ENCODE data around the gene GALNT15.

GALNT15 gene

GRCh38 chr3:16231983-16232382, 57.5 kb downstream of the GALNT15 start:
- FAIRE-seq (no peak), DNase-seq (ENCODE audit: insufficient read length, low spot score) (no peak)
- no peak for TF ChIP-seq POLR2A (IDR thresholded peaks at IDR 0.05; ENCODE audit: low read depth, low read length)
- no peak for TF ChIP-seq SPI1 (IDR thresholded peaks at IDR 0.05; ENCODE audit: low read depth, low read length)
- no peak for TF ChIP-seq PAX5 (IDR thresholded peaks at IDR 0.05; ENCODE audit: insufficient read depth, low read length, severe bottlenecking)
- TF ChIP-seq TAF1 (IDR thresholded peaks at IDR 0.05; ENCODE audit: low read depth, low read length): no peak
- TF ChIP-seq POLR2AphosphoS5 (IDR thresholded peaks at IDR 0.05; ENCODE audit: low read depth, low read length): no peak
- TF ChIP-seq POU2F2 (IDR thresholded peaks at IDR 0.05; ENCODE audit: low read depth, low read length): no peak

GRCh38 chr3:16233806-16234205, 59.3 kb downstream of the GALNT15 start:
- no peak for DNase-seq (ENCODE audit: insufficient read length, low spot score)
- no peak for TF ChIP-seq TAF1 (IDR thresholded peaks at IDR 0.05; ENCODE audit: low read depth, low read length)
- TF ChIP-seq POLR2AphosphoS5 (IDR thresholded peaks at IDR 0.05; ENCODE audit: low read depth, low read length): no peak
- no peak for TF ChIP-seq POLR2A (IDR thresholded peaks at IDR 0.05; ENCODE audit: low read depth, low read length)
- no peak for TF ChIP-seq PAX5 (IDR thresholded peaks at IDR 0.05; ENCODE audit: insufficient read depth, low read length, severe bottlenecking)
- TF ChIP-seq SPI1 (IDR thresholded peaks at IDR 0.05; ENCODE audit: low read depth, low read length): no peak
- no peak for FAIRE-seq

- no peak for FAIRE-seq
- TF ChIP-seq POLR2AphosphoS5 (IDR thresholded peaks at IDR 0.05; ENCODE audit: low read depth, low read length) (no peak), TAF1 (IDR thresholded peaks at IDR 0.05; ENCODE audit: low read depth, low read length) (no peak), PAX5 (IDR thresholded peaks at IDR 0.05; ENCODE audit: insufficient read depth, low read length, severe bottlenecking) (no peak), POU2F2 (IDR thresholded peaks at IDR 0.05; ENCODE audit: low read depth, low read length) (no peak), POLR2A (IDR thresholded peaks at IDR 0.05; ENCODE audit: low read depth, low read length) (no peak), SPI1 (IDR thresholded peaks at IDR 0.05; ENCODE audit: low read depth, low read length) (no peak)
These were observed 59.8 kb downstream of the GALNT15 start for GRCh38 chr3:16234281-16234680.

GRCh38 chr3:16236030-16236639, 61.7 kb downstream of the GALNT15 start:
- no peak for FAIRE-seq
- TF ChIP-seq PAX5 (IDR thresholded peaks at IDR 0.05; ENCODE audit: insufficient read depth, low read length, severe bottlenecking) (no peak), POLR2AphosphoS5 (IDR thresholded peaks at IDR 0.05; ENCODE audit: low read depth, low read length) (no peak), POLR2A (IDR thresholded peaks at IDR 0.05; ENCODE audit: low read depth, low read length) (no peak), SPI1 (IDR thresholded peaks at IDR 0.05; ENCODE audit: low read depth, low read length) (no peak)

More at GRCh38 chr3:16234281-16234680, 59.8 kb downstream of the GALNT15 start:
- DNase-seq (ENCODE audit: insufficient read length, low spot score): no peak

GRCh38 chr3:16236856-16237393, 62.4 kb downstream of the GALNT15 start:
- TF ChIP-seq POLR2A (IDR thresholded peaks at IDR 0.05; ENCODE audit: low read depth, low read length): no peak
- no peak for TF ChIP-seq TAF1 (IDR thresholded peaks at IDR 0.05; ENCODE audit: low read depth, low read length)
- no peak for TF ChIP-seq POLR2AphosphoS5 (IDR thresholded peaks at IDR 0.05; ENCODE audit: low read depth, low read length)
- no peak for TF ChIP-seq POU2F2 (IDR thresholded peaks at IDR 0.05; ENCODE audit: low read depth, low read length)
- no peak for TF ChIP-seq SPI1 (IDR thresholded peaks at IDR 0.05; ENCODE audit: low read depth, low read length)
- TF ChIP-seq PAX5 (IDR thresholded peaks at IDR 0.05; ENCODE audit: insufficient read depth, low read length, severe bottlenecking): no peak
- DNase-seq (ENCODE audit: insufficient read length, low spot score): no peak
- no peak for FAIRE-seq

More at GRCh38 chr3:16236030-16236639, 61.7 kb downstream of the GALNT15 start:
- no peak for DNase-seq (ENCODE audit: insufficient read length, low spot score)

- DNase-seq (ENCODE audit: insufficient read length, low spot score) (no peak), FAIRE-seq (no peak)
These were observed 64.7 kb downstream of the GALNT15 start for GRCh38 chr3:16239086-16239770.

GRCh38 chr3:16239780-16240179, 65.3 kb downstream of the GALNT15 start:
- no peak for DNase-seq (ENCODE audit: insufficient read length, low spot score)
- TF ChIP-seq PAX5 (IDR thresholded peaks at IDR 0.05; ENCODE audit: insufficient read depth, low read length, severe bottlenecking): no peak
- TF ChIP-seq POU2F2 (IDR thresholded peaks at IDR 0.05; ENCODE audit: low read depth, low read length): no peak
- TF ChIP-seq POLR2AphosphoS5 (IDR thresholded peaks at IDR 0.05; ENCODE audit: low read depth, low read length): no peak
- no peak for TF ChIP-seq TAF1 (IDR thresholded peaks at IDR 0.05; ENCODE audit: low read depth, low read length)
- no peak for FAIRE-seq

More at GRCh38 chr3:16239086-16239770, 64.7 kb downstream of the GALNT15 start:
- TF ChIP-seq PAX5 (IDR thresholded peaks at IDR 0.05; ENCODE audit: insufficient read depth, low read length, severe bottlenecking) (no peak), POLR2AphosphoS5 (IDR thresholded peaks at IDR 0.05; ENCODE audit: low read depth, low read length) (no peak), POU2F2 (IDR thresholded peaks at IDR 0.05; ENCODE audit: low read depth, low read length) (no peak), POLR2A (IDR thresholded peaks at IDR 0.05; ENCODE audit: low read depth, low read length) (no peak), SPI1 (IDR thresholded peaks at IDR 0.05; ENCODE audit: low read depth, low read length) (no peak), TAF1 (IDR thresholded peaks at IDR 0.05; ENCODE audit: low read depth, low read length) (no peak)

- DNase-seq (ENCODE audit: insufficient read length, low spot score): no peak
- no peak for FAIRE-seq
- no peak for TF ChIP-seq SPI1 (IDR thresholded peaks at IDR 0.05; ENCODE audit: low read depth, low read length)
- no peak for TF ChIP-seq POU2F2 (IDR thresholded peaks at IDR 0.05; ENCODE audit: low read depth, low read length)
- no peak for TF ChIP-seq POLR2A (IDR thresholded peaks at IDR 0.05; ENCODE audit: low read depth, low read length)
- no peak for TF ChIP-seq PAX5 (IDR thresholded peaks at IDR 0.05; ENCODE audit: insufficient read depth, low read length, severe bottlenecking)
- TF ChIP-seq POLR2AphosphoS5 (IDR thresholded peaks at IDR 0.05; ENCODE audit: low read depth, low read length): no peak
- no peak for TF ChIP-seq TAF1 (IDR thresholded peaks at IDR 0.05; ENCODE audit: low read depth, low read length)
These were observed 65.9 kb downstream of the GALNT15 start for GRCh38 chr3:16240229-16241023.

GRCh38 chr3:16241225-16241624, 66.7 kb downstream of the GALNT15 start:
- TF ChIP-seq POU2F2 (IDR thresholded peaks at IDR 0.05; ENCODE audit: low read depth, low read length): no peak
- no peak for TF ChIP-seq TAF1 (IDR thresholded peaks at IDR 0.05; ENCODE audit: low read depth, low read length)
- no peak for TF ChIP-seq PAX5 (IDR thresholded peaks at IDR 0.05; ENCODE audit: insufficient read depth, low read length, severe bottlenecking)
- TF ChIP-seq POLR2A (IDR thresholded peaks at IDR 0.05; ENCODE audit: low read depth, low read length): no peak
- TF ChIP-seq POLR2AphosphoS5 (IDR thresholded peaks at IDR 0.05; ENCODE audit: low read depth, low read length): no peak
- no peak for TF ChIP-seq SPI1 (IDR thresholded peaks at IDR 0.05; ENCODE audit: low read depth, low read length)
- DNase-seq (ENCODE audit: insufficient read length, low spot score) (no peak), FAIRE-seq (no peak)
